ENCODE measurements around the gene CBFA2T3. TPM values are rescaled to one million over a fixed set of nuclear protein-coding genes. Genes with fewer than 3 reads are reported as not detected.

CBFA2T3 gene
- total RNA-seq, 1 donor from 2014 or later = 8.6 TPM

GRCh38 chr16:88866151-88866920, 110.7 kb downstream of the CBFA2T3 start, which contains the start of gene PABPN1L:
TSS of gene PABPN1L (minus strand) at chr16:88866660. CDS start at chr16:88866606, 54 bp downstream.
- Histone ChIP-seq H3K4me1 (peaks cover 12% of the 10 kb centered on the region), H3K9me3 (replicated peaks) (no peaks in the 10 kb centered on the region), H3K4me3 (no peak within 1 kb of the TSS), H3K27me3 (ENCODE audit: low read depth) (peaks cover 11% of the 10 kb centered on the region), H3K27ac (replicated peaks) (no peak within 1 kb of the TSS), H3K36me3 (peaks cover 13% of the 10 kb centered on the region)
- no peak for DNase-seq
- intact Hi-C loops (cut with micrococcal nuclease) = no loop called here
- no peak for TF ChIP-seq CTCF (IDR thresholded peaks at IDR 0.05; ENCODE audit: borderline replicate concordance)

GRCh38 chr16:88865742-88866141, 111.3 kb downstream of the CBFA2T3 start:
- no peaks in the 10 kb centered on the region for H3K9me3 ChIP-seq (replicated peaks)
- no peak overlapping the region for H3K27ac ChIP-seq (replicated peaks)
- H3K27me3 ChIP-seq (ENCODE audit: low read depth) = peaks cover 11% of the 10 kb centered on the region
- no peak overlapping the region for H3K4me3 ChIP-seq
- TF ChIP-seq CTCF (IDR thresholded peaks at IDR 0.05; ENCODE audit: borderline replicate concordance) = no peak
- peaks cover 6% of the 10 kb centered on the region for H3K4me1 ChIP-seq
- intact Hi-C loops (cut with micrococcal nuclease) = no loop called here
- no peak for DNase-seq
- peaks cover 18% of the 10 kb centered on the region for H3K36me3 ChIP-seq

- Histone ChIP-seq H3K27ac (replicated peaks) (no peak overlapping the region), H3K4me1 (peaks cover 2% of the 10 kb centered on the region), H3K27me3 (ENCODE audit: low read depth) (peaks cover 11% of the 10 kb centered on the region), H3K36me3 (peaks cover 22% of the 10 kb centered on the region), H3K4me3 (no peak overlapping the region), H3K9me3 (replicated peaks) (no peaks in the 10 kb centered on the region)
- TF ChIP-seq CTCF (IDR thresholded peaks at IDR 0.05; ENCODE audit: borderline replicate concordance) = no peak
- intact Hi-C loops (cut with micrococcal nuclease) = no loop called here
- DNase-seq = no peak
Measured at GRCh38 chr16:88865310-88865709, 111.7 kb downstream of the CBFA2T3 start.

- Histone ChIP-seq H3K9me3 (replicated peaks) (no peaks in the 10 kb centered on the region), H3K27me3 (ENCODE audit: low read depth) (peaks cover 9% of the 10 kb centered on the region), H3K4me3 (no peak overlapping the region), H3K27ac (replicated peaks) (no peak overlapping the region), H3K4me1 (no peaks in the 10 kb centered on the region), H3K36me3 (peaks cover 30% of the 10 kb centered on the region)
- no peak for TF ChIP-seq CTCF (IDR thresholded peaks at IDR 0.05; ENCODE audit: borderline replicate concordance)
- intact Hi-C loops (cut with micrococcal nuclease) = no loop called here
- no peak for DNase-seq
Measured at GRCh38 chr16:88864521-88864920, 112.5 kb downstream of the CBFA2T3 start.

- no peak for DNase-seq
- Histone ChIP-seq H3K36me3 (peaks cover 34% of the 10 kb centered on the region), H3K9me3 (replicated peaks) (no peaks in the 10 kb centered on the region), H3K27me3 (ENCODE audit: low read depth) (peaks cover 9% of the 10 kb centered on the region), H3K4me3 (no peak overlapping the region), H3K4me1 (no peaks in the 10 kb centered on the region), H3K27ac (replicated peaks) (no peak overlapping the region)
- intact Hi-C loops (cut with micrococcal nuclease) = no loop called here
- no peak for TF ChIP-seq CTCF (IDR thresholded peaks at IDR 0.05; ENCODE audit: borderline replicate concordance)
Measured at GRCh38 chr16:88864099-88864498, 112.9 kb downstream of the CBFA2T3 start.
